Measurements from ENCODE around the gene PDIK1L. TPM values are rescaled to one million over a fixed set of nuclear protein-coding genes. Genes with fewer than 3 reads are reported as not detected.

The PDIK1L gene
- total and polyA plus RNA-seq, 2 of the 8 experiments (the other 6 are each of a cell fraction or from before 2014, with no cell fraction given): 0.95 to 4.5 TPM

DNA sequence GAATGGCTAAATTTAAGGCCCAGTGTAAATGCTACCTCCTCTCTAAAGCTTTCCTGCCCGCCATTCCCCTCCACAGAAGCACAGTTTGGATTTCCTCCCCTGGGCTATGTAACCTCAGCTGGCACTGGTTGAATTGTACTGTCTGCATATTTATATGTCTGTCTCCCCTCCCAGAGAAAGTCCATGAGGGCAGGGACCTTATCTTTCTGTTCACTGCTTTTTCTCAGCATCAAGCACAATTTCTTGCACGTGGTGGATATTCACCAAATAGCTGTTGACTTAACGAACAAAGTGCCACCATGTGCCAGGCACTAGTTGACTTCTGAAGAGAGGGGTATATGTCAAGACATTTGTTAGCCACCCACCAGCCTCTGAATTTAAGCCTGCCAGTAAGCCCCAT lies 9.5 kb upstream of the PDIK1L start (continued):
- TF ChIP-seq CREB1 (IDR thresholded peaks at IDR 0.05): no peak
